Measurements from ENCODE around the gene LDB2.

GRCh38 chr4:16867827-16868226 lies 30.6 kb downstream of the LDB2 start:
- TF ChIP-seq CTCF (conservative IDR thresholded peaks at IDR 0.05 in 1 of 2, IDR thresholded peaks at IDR 0.05 in 1 of 2; ENCODE audit: extremely low read depth in 1 of 2, insufficient read depth in 1 of 2, low read depth in 1 of 2, low read length in 2 of 2) = no peak
- TF ChIP-seq EZH2 (IDR thresholded peaks at IDR 0.05; ENCODE audit: borderline replicate concordance, low read length) = no peak
